ENCODE data around the gene MLLT6.

DNA sequence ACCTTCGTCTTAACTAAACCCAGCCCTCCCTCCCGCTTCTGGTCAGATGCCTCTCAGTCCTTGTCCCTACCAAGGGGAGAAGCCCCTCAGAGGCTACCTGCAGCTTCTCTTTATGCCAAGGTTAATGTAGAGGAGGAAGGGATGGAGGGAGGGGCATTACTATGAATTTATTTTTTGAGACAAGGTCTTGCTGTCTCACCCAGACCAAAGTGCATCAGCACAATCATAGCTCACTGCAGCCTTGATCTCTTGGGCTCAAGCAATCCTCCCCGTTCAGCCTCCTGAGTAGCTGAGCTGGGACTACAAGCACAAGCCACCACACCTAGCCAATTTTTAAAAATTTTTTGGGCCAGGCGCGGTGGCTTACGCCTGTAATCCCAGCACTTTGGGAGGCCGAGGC is 45.7 kb upstream of the MLLT6 start:
- TF ChIP-seq, protein P1, sequence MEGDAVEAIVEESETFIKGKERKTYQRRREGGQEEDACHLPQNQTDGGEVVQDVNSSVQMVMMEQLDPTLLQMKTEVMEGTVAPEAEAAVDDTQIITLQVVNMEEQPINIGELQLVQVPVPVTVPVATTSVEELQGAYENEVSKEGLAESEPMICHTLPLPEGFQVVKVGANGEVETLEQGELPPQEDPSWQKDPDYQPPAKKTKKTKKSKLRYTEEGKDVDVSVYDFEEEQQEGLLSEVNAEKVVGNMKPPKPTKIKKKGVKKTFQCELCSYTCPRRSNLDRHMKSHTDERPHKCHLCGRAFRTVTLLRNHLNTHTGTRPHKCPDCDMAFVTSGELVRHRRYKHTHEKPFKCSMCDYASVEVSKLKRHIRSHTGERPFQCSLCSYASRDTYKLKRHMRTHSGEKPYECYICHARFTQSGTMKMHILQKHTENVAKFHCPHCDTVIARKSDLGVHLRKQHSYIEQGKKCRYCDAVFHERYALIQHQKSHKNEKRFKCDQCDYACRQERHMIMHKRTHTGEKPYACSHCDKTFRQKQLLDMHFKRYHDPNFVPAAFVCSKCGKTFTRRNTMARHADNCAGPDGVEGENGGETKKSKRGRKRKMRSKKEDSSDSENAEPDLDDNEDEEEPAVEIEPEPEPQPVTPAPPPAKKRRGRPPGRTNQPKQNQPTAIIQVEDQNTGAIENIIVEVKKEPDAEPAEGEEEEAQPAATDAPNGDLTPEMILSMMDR (IDR thresholded peaks at IDR 0.05), result no peak
- TF ChIP-seq EZH2phosphoT487 (IDR thresholded peaks at IDR 0.05) (no peak), EZH2 (IDR thresholded peaks at IDR 0.05) (no peak)
